Brain microvascular endothelial cell (primary cell): ENCODE data around the gene ENOX1.

Experiments
- DNase-seq: peaks from one replicate; pipeline ENCODE4 v3.0.0-alpha.2; 2020
- H3K27ac ChIP-seq: fragments of 250-450 bp; sonication (Bioruptor Pico); 2 replicates; pipeline ENCODE4 v1.5.1; 2020; ENCODE audit warnings: mild to moderate bottlenecking, moderate library complexity
- H3K27me3 ChIP-seq: fragments of 250-450 bp; sonication (Bioruptor Pico); replicated peaks from 2 replicates; pipeline ENCODE4 v1.5.1; 2020; ENCODE audit warnings: mild to moderate bottlenecking
- H3K36me3 ChIP-seq: fragments of 250-450 bp; sonication (Bioruptor Pico); replicated peaks from 2 replicates; pipeline ENCODE4 v1.5.1; 2020; ENCODE audit warnings: mild to moderate bottlenecking
- H3K4me3 ChIP-seq: 2 replicates; pipeline ENCODE4 v1.5.1; 2011; ENCODE audit warnings: low read depth, mild to moderate bottlenecking, control low read depth, low read length, moderate library complexity
- in situ Hi-C: cut with HindIII; loops from 2 replicates; pipeline ENCODE4 v1.10.0; 2017; ENCODE audit warnings: low sequenced_read_pairs, low pct_ligation_motif_present
- TF ChIP-seq, protein P1 (sequence below): IDR thresholded peaks from 2 replicates; pipeline ENCODE4 v1.5.1; 2011; ENCODE audit warnings: low read depth, mild to moderate bottlenecking, moderate library complexity, low read length, control low read depth, inconsistent platforms; ENCODE audit errors: missing control alignments

ENOX1 gene

DNA sequence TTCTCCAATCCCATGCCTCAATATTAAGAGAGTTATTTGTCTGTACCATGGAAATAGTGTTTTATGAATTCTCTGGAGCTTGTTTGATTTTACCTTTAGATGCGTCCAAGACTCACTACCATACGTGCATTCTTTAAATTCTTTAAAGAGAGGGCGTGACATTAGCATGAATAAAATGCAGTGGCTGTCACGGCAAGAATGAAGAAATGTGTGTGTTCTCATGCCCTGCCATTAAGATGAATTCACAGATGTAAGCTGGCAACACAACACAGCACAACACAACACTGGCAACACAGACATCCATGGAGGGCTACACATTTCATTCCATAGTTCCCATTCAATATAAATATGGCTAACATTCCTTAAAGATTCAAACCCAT, 213.4 kb downstream of the ENOX1 start:
- peak; percentile 27 for DNase-seq
- Histone ChIP-seq H3K36me3 (no peaks in the 10 kb centered on the region), H3K27ac (no peak overlapping the region), H3K4me3 (no peak overlapping the region), H3K27me3 (no peaks in the 10 kb centered on the region)
- TF ChIP-seq, protein P1, sequence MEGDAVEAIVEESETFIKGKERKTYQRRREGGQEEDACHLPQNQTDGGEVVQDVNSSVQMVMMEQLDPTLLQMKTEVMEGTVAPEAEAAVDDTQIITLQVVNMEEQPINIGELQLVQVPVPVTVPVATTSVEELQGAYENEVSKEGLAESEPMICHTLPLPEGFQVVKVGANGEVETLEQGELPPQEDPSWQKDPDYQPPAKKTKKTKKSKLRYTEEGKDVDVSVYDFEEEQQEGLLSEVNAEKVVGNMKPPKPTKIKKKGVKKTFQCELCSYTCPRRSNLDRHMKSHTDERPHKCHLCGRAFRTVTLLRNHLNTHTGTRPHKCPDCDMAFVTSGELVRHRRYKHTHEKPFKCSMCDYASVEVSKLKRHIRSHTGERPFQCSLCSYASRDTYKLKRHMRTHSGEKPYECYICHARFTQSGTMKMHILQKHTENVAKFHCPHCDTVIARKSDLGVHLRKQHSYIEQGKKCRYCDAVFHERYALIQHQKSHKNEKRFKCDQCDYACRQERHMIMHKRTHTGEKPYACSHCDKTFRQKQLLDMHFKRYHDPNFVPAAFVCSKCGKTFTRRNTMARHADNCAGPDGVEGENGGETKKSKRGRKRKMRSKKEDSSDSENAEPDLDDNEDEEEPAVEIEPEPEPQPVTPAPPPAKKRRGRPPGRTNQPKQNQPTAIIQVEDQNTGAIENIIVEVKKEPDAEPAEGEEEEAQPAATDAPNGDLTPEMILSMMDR = no peak
- in situ Hi-C loops = no loop called here

DNA sequence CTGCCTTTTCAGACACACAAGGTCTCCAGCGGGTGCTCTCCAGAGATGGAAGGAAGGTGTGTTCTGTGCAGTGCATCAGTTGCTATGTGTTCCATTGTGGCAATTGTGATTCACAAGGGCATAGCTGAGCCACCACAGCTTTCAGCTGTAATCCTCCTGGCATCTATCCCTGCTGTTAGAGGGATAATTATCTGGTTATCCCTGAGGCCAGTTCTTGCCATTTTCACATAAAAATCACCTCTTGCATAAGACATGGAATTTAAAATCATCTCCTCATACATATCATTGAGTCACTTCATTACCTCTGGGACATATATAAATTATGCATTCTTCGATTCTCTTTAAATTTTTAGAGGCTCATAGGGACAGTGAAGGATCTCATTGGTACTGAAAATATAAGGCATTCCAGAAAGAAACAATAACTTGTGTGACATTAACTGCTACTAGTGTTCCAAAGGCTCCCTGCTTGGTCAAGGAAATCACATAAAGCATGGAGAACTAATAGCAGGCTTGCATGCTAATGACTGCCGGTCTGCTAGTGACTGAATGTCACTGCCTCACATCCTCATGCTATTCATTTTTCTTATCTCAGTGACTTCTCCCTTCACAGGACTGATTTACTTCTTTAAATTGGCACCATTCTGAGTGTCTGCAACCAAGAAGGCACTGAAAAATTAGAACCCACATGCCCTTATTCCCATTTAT, 214.0 kb downstream of the ENOX1 start:
- DNase-seq = peak; percentile 21
- TF ChIP-seq, protein P1 = no peak
- no peak overlapping the region for H3K4me3 ChIP-seq
- H3K27me3 ChIP-seq = no peaks in the 10 kb centered on the region
- H3K27ac ChIP-seq = no peak overlapping the region
- no peaks in the 10 kb centered on the region for H3K36me3 ChIP-seq
- in situ Hi-C loops = no loop called here

DNA sequence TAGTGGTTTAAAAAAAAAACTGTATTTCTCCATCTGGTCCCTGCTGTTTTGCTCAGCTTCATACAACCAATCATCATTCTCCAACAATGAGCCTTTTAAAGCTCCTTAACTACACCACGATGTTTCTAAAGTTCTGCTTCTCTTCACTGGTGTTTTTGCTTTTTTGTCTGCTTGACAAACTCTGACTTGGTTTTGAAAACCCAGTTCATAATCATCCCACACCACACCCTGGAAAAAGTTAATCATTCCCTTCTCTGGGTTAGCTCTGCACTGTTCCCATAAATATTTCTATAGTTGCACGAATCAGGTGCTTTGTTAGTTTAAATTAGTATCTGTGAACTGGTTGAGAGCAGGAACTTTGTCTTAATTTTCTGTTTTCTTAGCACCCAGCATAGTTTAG, 217.1 kb downstream of the ENOX1 start:
- H3K4me3 ChIP-seq = no peak overlapping the region
- H3K27ac ChIP-seq = no peak overlapping the region
- no peaks in the 10 kb centered on the region for H3K27me3 ChIP-seq
- no peaks in the 10 kb centered on the region for H3K36me3 ChIP-seq
- DNase-seq = no peak
- in situ Hi-C loops = no loop called here
- TF ChIP-seq, protein P1 = no peak

DNA sequence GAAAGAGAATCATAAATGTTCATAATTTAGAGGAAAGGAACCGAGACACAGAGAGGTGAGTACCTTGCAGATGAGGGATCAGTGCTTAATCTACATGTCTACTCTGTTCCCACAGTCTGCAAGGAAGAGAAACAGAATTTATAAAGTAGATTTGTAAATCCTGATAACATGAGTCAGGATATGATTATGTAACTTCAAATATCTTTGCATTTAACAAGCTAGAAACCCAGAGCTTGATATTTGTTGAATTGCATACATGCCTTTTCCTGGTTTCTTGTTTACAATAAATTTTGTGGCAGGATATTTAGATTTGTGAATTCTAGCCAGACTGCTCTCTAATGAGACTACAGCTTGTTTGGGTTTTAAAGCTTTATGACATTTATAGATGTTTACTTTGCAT, 219.2 kb downstream of the ENOX1 start:
- DNase-seq = no peak
- in situ Hi-C loops = no loop called here
- no peak overlapping the region for H3K4me3 ChIP-seq
- H3K36me3 ChIP-seq = no peaks in the 10 kb centered on the region
- H3K27ac ChIP-seq = no peak overlapping the region
- H3K27me3 ChIP-seq = no peaks in the 10 kb centered on the region
- TF ChIP-seq, protein P1 = no peak

DNA sequence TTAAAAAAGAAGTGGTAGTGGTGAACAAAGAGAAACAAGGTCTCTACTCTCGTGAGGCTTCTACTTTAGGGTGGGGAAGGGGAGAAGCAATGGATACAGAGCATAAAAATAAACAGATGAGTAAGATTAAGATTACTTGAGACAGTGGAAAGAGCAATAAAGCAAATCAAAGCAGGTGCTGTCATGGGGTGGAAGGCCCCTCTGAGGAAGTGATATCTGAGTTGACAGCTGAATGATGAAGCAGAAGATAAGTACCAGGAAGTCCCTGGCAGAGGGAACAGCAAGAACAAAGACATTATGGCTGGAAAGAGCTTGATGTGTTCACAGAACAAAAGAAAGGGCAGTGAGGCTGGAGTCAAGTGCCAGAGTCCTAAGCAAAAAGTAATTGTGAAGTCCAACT, 221.8 kb downstream of the ENOX1 start:
- in situ Hi-C loops = no loop called here
- Histone ChIP-seq H3K27me3 (no peaks in the 10 kb centered on the region), H3K27ac (no peak overlapping the region), H3K4me3 (no peak overlapping the region), H3K36me3 (no peaks in the 10 kb centered on the region)
- TF ChIP-seq, protein P1 = no peak
- DNase-seq = no peak

DNA sequence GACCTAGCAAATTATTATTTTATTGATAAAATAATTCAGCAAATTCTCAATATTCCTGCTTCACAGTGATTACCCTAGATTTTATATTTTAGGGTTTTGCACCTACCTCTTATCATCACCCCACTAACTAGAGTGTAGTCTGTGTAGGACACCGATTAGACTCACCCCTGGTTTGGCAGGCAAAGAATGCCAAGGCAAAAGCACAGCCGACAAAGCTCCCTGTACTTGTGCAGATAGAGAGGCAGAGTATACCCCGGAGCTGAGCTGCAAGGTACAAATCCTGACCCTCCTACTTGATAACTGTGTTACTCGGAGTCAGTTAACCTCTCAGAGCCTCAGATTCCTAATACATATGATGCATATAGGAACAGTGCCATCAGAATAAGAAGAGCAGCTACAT, 225.7 kb downstream of the ENOX1 start:
- no peaks in the 10 kb centered on the region for H3K27me3 ChIP-seq
- in situ Hi-C loops = no loop called here
- H3K27ac ChIP-seq = no peak overlapping the region
- no peak overlapping the region for H3K4me3 ChIP-seq
- H3K36me3 ChIP-seq = no peaks in the 10 kb centered on the region
- TF ChIP-seq, protein P1 = no peak
- no peak for DNase-seq
